CD4-positive, alpha-beta T cell treated with Interleukin-17A for 1 hour (primary cell): ENCODE measurements around the gene OSMR.
"Not testable (repeated sequence)": the region's sequence is repeated elsewhere in the genome, so short reads cannot be mapped to it uniquely, and the experiment has no call there.

Source experiments
- DNase-seq: peaks from one replicate; pipeline ENCODE4 v3.0.0-alpha.2; 2020

Gene OSMR

DNA sequence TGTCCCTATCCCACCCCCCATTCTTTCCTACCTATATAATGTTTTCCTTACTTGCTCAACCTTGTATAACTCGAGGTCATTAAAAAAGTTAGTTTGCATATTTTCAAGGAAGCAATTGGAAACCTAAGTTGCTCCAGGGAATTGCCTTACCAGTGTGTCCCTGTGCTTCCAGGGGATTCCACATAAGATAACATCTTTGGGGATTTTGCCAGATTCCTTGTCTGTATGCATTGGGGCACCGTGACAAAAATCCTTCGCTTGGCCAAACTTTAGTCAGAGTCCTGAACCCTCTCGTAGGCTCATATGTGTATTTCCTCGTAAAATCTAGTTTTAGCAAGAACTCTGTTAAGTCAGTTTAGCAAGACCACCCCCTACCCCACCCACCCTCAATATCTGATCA, 14.7 kb upstream of the OSMR start:
- no peak for DNase-seq

DNA sequence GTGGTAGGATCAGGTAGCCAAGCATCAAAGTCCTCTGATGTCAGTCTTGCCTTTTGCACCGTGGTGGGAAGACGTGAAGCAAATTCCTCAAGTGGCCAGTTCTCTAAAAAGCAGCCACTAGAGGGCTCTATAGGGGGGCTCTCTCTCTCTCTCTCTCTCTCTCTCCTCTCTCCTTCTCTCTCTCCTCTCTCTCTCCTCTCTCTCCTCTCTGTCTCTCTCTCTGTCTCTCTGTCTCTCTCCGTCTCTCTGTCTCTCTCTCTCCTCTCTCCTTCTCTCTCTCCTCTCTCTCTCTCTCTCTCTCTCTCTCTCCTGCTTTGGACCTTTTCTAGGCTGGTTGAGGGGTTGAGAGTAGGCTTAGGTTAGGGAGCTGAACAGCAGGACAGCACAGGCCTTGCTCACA, 13.9 kb upstream of the OSMR start:
- peak; percentile 9 for DNase-seq

DNA sequence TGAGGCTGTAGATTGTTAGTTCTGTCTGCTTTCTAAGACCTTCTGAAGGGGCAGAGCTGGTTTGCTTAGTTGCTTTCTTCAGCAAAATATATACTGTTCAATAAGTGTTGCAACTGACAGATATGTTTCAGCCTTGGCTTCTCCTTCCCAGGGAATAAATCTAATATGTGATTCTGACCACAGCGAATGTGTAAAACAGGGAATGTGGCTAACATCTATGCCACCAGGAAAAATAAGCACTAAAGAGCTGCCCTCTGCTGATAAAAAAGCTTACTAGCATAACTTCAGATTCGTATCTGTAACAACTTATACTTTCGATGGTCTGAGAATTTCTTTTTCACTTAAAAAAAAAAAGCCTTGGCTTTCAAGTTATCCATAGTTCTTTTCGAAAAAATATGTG, 13.0 kb upstream of the OSMR start:
- DNase-seq = no peak

DNA sequence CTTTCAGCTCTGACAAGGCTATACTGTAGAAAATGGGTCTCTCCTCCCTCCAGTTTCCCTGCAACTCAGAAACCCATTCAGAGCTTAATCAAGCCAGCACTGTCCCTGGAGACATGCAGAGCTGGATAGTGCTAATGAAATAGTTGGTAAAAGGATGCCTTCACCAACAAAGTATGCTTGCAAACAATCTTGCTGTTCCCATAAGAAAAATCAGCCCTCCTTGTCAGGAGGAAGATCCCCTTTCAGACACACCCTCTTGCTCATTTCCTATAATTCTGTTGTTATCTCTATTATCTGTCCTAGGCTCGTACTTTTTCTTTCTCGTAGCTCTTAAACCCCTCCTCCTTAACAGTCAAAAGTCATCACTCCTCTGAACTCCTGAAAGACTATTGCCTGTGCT, 9.9 kb upstream of the OSMR start:
- DNase-seq = no peak

DNA sequence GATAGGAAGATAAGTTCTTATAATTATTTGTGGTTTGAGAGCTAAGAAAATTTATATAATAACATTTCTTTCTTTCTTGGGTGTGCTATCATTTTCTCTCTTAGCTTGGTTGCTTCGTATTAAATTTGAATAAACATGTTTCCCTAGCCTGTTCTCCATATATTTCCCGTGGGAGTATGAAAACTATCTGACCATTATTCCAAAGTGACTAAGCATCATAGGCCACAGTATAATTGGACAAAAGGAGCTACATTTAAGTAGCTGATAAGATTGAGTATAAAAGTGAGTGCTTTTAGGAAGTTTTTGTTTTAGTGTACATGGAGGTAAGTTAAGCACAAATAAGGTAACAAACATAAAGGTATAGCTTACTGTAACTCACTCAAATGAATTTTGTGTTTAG, 8.4 kb upstream of the OSMR start:
- DNase-seq = no peak

DNA sequence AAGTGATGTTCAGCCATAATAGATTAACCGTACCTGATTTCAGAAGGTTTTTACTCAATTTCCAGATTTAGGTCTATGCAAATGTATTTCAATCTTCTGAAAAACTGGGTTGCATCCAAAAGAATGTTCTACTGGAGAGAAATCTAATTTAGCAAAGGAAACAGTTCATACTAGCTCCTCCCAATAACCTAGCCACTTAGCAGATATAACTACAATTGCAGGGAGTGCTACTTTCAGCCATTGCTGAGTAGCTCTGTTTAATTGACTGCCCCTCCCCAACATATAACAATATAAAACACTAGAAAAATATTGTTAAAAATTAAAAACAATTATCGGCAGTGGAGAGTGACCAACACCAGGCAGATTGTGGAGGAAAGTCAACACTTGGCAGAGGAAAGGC, 7.9 kb upstream of the OSMR start:
- DNase-seq = no peak

DNA sequence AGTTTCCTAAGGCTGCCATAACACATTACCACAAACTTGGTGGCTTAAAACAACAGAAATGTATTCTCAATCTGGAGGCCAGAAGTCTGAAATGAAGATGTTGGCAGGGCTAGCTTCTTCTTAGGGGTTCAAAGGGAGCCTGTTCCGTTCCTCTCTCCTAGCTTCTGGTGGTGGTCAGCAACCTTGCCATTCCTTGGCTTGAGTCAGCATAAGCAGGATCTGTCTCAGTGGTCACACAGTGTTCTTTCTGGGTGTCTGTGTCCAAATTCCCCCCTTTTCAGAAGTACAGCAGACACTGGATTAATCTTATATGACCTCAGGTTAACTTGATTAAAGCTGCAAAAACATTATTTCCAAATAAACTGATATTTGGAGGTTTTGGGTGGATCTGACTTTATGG, 2.1 kb upstream of the OSMR start:
- DNase-seq = no peak

DNA sequence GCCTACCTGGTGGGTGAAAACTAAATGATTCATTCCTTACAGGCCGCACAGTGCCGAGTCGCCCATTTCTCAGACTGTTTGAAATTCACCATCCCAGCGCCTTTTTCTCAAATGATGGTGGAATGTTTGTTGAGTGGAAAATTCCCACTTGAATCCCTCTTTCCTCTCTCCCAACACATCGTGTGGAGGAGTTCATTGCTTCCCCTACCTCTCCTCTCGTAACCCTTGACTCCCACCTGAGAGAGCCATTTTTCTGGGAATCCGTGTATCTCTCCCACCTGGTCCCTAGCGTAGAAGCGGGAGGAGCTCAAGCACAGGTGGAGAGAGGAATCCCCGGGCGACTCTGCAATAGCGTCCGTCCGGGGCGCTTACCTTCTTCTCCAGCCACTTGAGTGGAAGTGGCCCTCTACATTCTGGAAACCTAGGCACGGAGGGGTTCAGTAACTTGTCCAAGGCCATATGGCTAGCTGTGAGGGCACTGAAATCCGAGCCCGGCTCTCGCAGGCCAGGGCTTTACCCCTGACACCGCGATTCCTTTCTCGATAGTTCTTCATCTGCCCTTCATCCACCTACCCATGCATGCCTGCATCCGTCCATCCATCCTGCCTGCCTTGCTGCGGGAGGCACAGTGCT, 683 bp downstream of the OSMR start:
- no peak for DNase-seq

DNA sequence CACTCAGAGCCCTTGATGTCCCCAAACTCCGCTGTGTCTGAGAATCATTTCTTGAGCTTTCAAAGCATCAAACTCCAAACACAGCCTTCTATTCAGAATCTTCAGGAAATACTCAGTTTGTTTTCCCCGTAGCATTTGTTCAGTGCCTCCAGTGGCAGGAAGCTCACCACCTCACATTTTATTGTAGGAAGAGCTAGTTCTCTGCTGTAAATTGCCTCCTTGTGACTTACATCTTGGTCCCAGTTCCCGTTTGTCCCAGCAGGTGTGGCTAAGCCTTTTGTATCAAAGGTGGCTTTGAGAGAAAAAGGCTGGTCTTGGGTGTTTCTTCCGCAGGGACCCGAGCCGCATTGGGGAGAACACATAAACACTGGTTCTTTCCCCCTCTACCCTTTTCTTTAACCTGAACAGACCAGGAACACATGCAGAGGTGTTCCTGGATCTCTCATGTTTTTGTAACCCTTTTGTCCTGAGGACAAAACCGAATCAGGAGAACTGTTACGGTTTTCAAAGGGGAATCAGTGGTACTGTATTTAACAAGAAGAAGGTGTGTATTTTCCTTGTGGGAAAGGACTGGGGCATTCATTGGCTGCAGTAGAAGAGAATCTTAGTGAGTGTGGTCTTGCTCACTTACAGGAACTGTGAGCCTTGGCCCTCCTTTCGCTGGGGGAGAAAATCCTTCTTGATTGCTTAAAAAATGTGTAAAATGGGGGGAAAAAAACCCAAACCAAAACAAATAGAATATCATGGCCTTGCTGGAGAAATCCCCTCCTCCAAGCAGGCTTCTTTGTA, 1.9 kb downstream of the OSMR start:
- DNase-seq = no peak

DNA sequence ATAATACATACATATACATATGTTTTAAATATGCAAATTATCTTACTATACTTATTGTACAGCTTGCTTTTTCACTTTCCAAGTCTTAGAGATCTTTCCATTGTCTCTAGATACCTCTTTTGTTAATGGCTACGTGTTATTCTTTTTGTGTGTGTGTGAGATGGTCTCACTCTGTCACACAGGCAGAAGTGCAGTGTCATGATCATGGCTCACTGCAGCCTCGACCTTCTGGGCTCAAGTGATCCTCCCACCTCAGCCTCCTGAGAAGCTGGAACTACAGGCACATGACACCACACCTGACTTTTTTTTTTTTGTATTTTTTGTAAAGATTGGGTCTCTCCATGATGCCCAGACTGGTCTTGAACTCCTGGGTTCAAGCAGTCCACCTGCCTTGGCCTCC, 2.8 kb downstream of the OSMR start:
- DNase-seq = no peak

DNA sequence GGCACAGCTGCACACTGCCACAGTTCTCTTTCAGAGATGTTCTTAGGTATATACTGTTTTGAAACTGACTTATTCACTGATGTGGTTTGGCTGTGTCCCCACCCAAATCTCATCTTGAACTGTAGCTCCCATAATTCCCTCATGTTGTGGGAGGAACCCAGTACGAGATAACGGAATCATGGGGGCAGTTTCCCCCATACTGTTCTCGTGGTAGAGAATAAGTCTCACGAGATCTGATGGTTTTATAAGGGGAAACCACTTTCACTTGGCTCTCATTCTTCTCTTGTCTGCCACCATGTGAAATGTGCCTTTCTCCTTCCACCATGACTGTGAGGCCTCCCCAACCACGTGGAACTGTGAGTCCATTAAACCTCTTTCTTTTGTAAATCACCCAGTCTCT, 5.8 kb downstream of the OSMR start:
- not testable (repeated sequence) for DNase-seq

DNA sequence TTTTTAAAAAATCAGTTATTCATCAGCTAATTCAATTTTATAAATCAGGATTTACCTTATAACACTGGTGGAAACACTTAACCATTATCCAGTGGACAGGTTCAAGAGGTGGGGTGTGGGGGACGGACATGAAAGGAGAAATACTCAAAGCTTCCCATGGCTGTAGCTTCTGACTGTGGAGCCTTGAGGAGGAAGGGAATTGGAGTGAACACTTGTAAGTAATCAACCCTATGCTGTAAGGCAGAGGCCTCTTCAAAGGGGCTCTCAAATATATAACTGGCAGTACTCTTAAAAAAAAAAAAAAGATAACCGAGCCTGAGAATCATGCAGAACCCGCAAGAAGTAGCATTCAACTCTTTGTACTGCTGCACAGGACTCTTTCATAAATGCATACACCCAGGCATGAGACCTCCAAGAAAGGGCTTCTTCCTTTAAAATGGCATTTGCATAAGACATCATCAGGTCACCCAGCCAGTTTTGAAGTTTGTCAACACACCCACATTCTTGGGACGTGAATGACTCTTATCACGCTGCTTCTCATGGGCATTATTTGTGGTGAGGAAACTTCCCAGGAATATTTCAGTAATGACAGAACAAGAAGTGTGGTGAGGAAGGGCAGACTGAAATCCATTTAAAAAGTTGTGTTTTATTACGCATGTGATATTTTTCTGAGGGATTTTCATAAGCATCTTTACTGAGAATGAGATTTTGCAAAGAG, 8.1 kb downstream of the OSMR start:
- DNase-seq = no peak

DNA sequence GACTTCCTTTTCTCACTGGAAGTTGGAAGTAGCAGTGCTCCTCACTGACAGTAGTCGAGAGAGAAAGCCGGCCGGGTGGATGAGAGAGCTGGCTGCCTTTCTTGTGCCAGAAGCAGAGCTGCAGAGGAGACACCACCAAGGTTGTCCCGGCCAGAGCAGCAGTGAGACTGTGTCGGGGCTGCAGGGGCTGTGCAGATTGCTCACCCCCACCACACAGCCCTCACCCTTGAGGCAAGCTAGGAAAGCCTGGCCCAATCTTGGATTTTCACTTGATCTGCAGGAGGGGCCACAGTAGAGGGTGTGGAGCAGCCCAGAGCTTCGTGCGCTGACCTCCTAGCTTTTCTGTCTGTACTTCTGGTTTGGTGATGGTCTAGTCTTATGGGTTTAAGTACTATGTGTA, 9.1 kb downstream of the OSMR start:
- no peak for DNase-seq

DNA sequence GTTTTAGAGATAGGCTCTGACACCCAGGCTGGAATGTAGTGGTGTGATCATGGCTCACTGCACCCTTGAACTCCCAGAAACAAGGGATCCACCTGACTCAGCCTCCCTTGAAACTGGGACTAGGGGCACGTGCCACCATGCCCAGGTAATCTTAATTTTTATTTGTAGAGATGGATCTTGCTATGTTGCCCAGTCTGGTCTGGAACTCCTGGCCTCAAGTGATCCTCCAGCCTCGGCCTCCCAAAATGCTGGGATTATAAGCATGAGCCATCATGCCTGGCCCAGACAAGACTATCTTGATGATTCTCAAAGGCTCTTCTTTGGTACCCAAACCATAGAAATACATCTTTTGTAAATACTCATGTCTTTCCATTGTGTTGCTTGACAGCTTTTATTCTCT, 10.8 kb downstream of the OSMR start:
- no peak for DNase-seq

DNA sequence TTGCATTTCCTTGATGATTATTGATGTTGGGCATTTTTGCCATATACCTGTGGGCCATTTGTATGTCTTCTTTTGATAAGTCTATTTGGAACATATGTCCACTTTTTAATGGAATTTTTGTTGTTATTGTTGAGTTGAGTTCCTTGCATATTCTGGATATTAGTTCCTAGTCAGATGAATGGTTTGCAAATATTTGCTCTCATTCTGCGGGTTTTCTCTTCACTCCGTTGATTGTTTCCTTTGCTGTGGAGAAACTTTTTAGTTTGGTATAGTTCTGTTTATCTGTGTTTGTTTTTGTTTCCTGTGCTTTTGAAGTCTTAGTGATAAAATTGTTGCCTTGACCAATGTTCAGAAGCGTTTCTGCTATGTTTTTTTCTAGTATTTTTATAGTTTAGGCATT, 13.0 kb downstream of the OSMR start:
- DNase-seq = no peak

DNA sequence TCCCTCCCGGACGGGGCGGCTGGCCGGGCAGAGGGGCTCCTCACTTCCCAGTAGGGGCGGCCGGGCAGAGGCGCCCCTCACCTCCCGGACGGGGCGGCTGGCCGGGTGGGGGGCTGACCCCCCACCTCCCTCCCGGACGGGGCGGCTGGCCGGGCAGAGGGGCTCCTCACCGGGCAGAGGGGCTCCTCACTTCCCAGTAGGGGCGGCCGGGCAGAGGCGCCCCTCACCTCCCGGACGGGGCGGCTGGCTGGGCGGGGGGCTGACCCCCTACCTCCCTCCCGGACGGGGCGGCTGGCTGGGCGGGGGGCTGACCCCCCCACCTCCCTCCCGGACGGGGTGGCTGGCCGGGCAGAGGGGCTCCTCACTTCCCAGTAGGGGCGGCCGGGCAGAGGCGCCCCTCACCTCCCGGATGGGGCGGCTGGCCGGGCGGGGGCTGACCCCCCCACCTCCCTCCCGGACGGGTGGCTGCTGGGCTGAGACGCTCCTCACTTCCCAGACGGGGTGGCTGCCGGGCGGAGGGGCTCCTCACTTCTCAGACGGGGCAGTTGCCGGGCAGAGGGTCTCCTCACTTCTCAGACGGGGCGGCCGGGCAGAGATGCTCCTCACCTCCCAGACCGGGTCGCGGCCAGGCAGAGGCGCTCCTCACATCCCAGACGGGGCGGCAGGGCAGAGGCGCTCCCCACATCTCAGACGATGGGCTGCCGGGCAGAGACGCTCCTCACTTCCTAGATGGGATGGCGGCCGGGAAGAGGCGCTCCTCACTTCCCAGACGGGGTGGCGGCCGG, 16.4 kb downstream of the OSMR start:
- DNase-seq = not testable (repeated sequence)

DNA sequence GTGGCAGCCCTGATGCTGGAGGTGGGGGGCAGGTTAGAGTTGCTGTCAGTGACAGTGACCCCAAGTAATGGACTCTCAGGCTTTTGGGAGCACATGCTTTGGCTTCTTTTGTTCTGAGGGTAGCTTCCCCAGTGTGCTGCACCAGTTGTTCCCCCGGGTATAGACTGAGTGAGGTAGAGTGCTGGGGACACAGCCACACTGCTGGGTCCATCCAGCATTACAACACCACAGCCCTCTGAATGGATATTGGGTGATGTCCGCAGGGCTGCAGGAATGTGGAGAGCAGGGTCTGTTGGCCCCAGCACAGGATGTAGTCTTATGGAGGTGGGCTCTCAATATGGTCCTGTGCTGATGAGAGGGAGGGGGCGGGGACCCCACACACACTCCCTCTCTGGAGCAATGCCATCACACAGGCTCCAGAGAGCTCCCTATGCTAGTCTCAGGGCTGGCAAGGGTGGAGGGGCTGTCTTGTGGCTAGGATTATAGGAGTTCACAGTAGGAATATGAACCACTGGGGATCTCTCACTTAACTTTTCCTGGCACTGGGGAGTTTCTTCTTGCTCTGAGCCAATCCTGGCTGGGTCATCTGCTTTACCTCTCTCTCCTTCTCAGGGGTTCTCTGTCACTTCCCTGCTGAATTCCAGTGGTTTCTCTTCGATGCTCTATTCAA, 20.7 kb downstream of the OSMR start:
- no peak for DNase-seq

DNA sequence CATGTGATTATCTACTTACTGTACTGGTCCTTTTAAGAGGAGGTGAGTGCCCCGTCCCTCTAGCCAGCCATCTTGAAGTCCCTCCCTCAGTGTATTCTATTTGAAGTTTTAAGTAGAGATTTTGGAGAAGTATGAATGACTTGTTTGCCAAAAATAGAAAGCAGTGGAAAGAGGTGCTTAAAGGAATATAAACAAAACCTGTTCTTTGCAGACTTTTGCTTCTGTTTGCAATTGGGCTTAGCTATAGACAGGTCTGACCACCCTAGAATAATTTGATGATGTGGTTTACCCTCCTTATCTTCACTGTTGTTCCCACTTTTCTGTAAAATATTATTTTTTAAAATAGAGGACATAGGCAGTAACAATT, 21.2 kb downstream of the OSMR start:
- no peak for DNase-seq

DNA sequence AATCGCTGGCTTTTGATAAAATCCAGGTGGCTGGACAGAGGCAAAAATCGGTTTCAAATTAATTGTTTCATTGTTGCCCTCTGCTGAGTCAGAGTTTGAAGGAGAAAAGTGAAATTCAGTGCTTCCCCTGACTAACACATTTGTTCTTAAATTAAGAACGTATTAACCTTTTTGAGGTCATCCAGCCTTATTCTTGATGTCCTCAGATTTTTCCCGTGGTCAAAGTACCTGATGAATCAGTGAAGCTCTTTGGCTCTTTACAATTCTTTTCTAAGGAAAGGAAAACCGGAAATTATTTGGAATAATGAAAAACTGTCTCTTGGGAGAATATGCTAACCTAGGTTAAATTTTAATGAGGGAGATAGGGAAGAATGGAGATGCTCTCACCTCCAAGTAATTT, 21.6 kb downstream of the OSMR start:
- no peak for DNase-seq

DNA sequence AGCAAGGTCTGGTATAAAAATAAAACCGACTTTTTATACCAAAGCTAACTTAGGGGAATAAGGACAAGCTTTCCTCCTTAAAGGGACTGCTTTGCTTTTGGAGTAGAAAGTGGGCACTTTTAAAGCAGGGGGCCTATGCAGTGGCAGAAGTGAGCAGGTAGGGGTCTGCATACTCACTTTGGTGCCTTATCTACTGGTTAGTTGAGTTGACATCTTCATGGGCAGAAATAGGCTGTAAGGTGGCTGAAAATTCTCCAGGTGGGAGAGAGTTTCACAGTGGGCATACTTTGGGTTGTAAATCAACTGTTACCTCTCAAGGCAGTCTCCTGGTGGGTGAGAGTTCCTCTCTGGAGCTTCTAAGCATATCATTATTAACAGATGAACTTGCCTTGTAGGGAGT, 24.8 kb downstream of the OSMR start:
- no peak for DNase-seq

DNA sequence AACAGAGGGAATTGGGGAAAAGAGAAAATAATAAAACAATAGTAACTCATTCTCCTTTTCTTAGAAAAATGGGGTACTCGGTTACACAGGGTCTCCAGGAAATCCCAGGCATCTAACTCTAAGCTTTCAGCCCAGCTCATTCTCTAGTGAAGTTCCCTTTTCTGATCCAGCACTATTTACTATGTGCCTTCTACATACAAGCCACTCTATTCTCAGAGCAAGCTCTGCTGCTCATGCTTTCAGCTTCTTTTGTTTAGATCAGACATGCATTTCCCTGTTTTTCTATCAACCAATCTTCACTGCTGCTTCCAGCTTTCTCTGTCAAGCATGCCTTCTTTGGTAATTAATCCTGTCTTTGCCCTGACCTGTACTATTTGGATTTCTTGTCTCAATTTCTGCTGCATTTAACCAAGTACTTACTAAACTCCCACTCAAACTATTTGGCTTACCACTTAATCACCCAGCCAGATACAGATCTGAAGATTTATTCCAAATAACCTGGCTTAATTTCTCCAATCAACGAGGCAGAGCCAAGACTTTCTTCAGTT, 25.3 kb downstream of the OSMR start:
- DNase-seq = no peak

DNA sequence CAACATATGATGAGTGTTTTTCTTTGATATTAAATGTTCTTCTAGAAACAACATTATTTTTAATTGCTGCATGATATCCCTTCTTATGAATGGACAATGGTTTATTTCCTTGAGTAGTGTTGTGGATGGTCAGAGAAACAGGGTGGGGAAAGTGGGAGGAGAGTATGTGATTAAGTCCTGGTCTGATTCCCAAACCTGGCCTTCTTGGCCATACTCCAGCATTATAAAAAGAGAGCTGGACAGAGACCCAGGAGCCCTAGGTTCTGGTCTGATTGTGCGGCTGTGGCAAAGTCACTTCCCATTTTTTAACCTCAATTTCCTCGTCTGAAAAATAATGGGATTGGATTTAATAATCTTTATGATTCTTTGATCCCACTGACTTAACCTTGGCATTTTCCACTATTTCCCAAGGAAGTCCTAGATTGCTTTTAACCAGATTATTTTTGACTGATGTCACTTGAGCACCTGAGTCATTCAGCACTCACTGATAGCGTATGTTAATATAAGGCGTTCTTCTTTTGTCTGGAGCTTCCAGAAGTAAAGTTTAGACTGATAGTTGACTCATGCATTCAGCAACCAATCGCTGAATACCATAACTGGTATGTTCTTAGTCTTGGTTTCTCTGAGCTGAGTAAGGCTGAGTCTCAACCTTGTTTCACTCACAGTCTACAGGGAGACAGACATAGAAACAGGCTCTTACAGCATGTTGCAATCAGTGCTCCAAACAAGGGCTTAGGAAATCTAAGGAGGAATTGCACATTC, 26.2 kb downstream of the OSMR start:
- DNase-seq = no peak
